Naive thymus-derived CD4-positive, alpha-beta T cell (primary cell): Measurements from ENCODE around the gene PRKN. TPM values are rescaled to one million over a fixed set of nuclear protein-coding genes. Genes with fewer than 3 reads are reported as not detected.

Experiments
- ATAC-seq: fragments of 150-1000 bp; cut with Tn5 transposase; 2 replicates; pipeline ENCODE4 v1.10.0; 2021; ENCODE audit warnings: mild to moderate bottlenecking, moderate library complexity
- CTCF ChIA-PET: fragments of 350-600 bp; sonication (Branson Sonifier 250); formaldehyde crosslinking; loops from one replicate; lab custom pipeline; 2021; ENCODE audit warnings: antibody characterized with exemption; lab: Charles Lee
- POLR2A ChIA-PET: fragments of 350-600 bp; sonication (Branson Sonifier 250); formaldehyde crosslinking; loops from one replicate; lab custom pipeline; 2021; ENCODE audit warnings: antibody characterized with exemption, inconsistent platforms; lab: Charles Lee
- DNase-seq, 9 donors: peaks; one replicate each; pipeline versions ENCODE4 v3.0.0 to v3.0.0-alpha.2; 2020 to 2022; ENCODE audit warnings: mixed read lengths in 1 of 9
- H3K27ac ChIP-seq: one replicate; pipeline ENCODE4 v1.7.0; 2013; ENCODE audit warnings: mild to moderate bottlenecking, low read depth, low read length, moderate library complexity
- H3K27me3 ChIP-seq, 2 donors: one replicate each; pipeline ENCODE4 v1.7.0; 2013; ENCODE audit warnings: low read length in 2 of 2, mild to moderate bottlenecking in 2 of 2, moderate library complexity in 2 of 2; ENCODE audit not compliant: control insufficient read depth in 2 of 2, insufficient read depth in 2 of 2
- H3K36me3 ChIP-seq, 3 experiments: 1 replicate in 2 of 3; 2 replicates in 1 of 3; pipeline ENCODE4 v1.7.0; 2013; ENCODE audit warnings: low read length in 3 of 3, mild to moderate bottlenecking in 3 of 3, moderate library complexity in 1 of 3; ENCODE audit not compliant: insufficient read depth in 3 of 3, control insufficient read depth in 2 of 3
- H3K4me1 ChIP-seq, 2 donors: one replicate each; pipeline ENCODE4 v1.7.0; 2013; ENCODE audit warnings: low read length in 2 of 2, mild to moderate bottlenecking in 2 of 2, moderate library complexity in 1 of 2; ENCODE audit not compliant: control insufficient read depth in 2 of 2, insufficient read depth in 2 of 2
- H3K4me3 ChIP-seq: 2 replicates; pipeline ENCODE4 v1.7.0; 2013; ENCODE audit warnings: mild to moderate bottlenecking, low read length
- H3K9me3 ChIP-seq, 3 experiments: 1 replicate in 2 of 3; 2 replicates in 1 of 3; pipeline ENCODE4 v1.7.0; 2013; ENCODE audit warnings: low read length in 3 of 3; ENCODE audit not compliant: control insufficient read depth in 2 of 3
- H3K27ac Mint-ChIP-seq, 9 donors: one replicate each; pipeline ENCODE4 v1.8.0; 2020 to 2022; ENCODE audit warnings: mixed read lengths in 9 of 9, mild to moderate bottlenecking in 8 of 9, moderate library complexity in 5 of 9, inconsistent platforms in 2 of 9
- H3K27me3 Mint-ChIP-seq, 5 donors: one replicate each; pipeline ENCODE4 v1.8.0; 2021 to 2022; ENCODE audit warnings: mixed read lengths in 5 of 5, mild to moderate bottlenecking in 1 of 5
- H3K36me3 Mint-ChIP-seq, 5 donors: one replicate each; pipeline ENCODE4 v1.8.0; 2020 to 2022; ENCODE audit warnings: mixed read lengths in 5 of 5, mild to moderate bottlenecking in 3 of 5, inconsistent platforms in 1 of 5
- H3K4me1 Mint-ChIP-seq, 7 donors: one replicate each; pipeline ENCODE4 v1.8.0; 2020 to 2022; ENCODE audit warnings: mixed read lengths in 7 of 7, mild to moderate bottlenecking in 3 of 7, inconsistent platforms in 1 of 7
- H3K4me3 Mint-ChIP-seq, 10 donors: one replicate each; pipeline ENCODE4 v1.8.0; 2020 to 2022; ENCODE audit warnings: mild to moderate bottlenecking in 10 of 10, mixed read lengths in 10 of 10, moderate library complexity in 6 of 10, inconsistent platforms in 2 of 10
- H3K9me3 Mint-ChIP-seq, 11 donors: one replicate each; pipeline ENCODE4 v1.8.0; 2020 to 2022; ENCODE audit warnings: mixed read lengths in 11 of 11, mild to moderate bottlenecking in 4 of 11, inconsistent platforms in 1 of 11, moderate library complexity in 1 of 11
- intact Hi-C, 2 donors: fragments of 100-400 bp; cut with micrococcal nuclease; formaldehyde crosslinking; loops; one replicate each; pipeline ENCODE4 v1.15.1; 2023
- polyA plus RNA-seq, 2 donors: library from polyadenylated mRNA; unstranded; fragments of 300-500 nt; fragmentation: Illumina TruSeq; gene quantifications; one replicate each; pipeline ENCODE4 v1.2.3, GENCODE V29; 2021
- total RNA-seq, 6 experiments: library from RNA in 5 of 6; stranded (reverse) in 5 of 6; gene quantifications; 1 replicate in 5 of 6; 2 replicates in 1 of 6; pipeline ENCODE4 v1.2.3 and lab custom pipeline; 2021 to 2026

The PRKN gene
- total and polyA plus RNA-seq, 7 experiments from 2014 or later: 0.44 to 10.3 (median 8.1) TPM

DNA sequence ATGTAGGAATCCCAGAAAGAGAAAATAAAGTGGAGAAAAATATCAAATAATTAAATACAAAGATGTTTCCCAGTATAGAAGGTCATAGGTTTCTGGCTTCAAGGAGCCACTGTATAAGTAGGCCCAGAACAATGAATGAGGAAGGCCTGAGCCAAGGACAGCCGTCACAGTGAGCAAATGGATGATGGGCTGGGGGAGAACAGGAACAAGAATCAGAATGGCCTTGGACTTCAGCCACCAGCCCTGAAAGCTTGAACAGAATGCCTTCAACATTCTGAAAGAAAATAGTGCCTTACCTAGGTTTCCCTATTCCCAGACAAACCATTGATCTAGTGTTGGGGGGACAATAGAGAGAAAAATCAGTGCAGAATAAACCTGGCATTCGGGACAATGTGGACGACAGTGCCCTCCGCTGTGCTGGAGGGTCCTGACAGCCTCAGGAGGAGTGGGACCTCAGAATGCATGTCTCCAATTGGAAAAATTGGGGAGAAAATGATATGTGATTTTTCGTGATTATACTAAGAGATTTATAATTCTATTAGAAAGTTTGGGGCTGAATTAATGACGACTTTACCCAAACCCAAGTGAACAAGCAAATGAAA, 1119.8 kb downstream of the PRKN start:
- CTCF ChIA-PET: no interaction called here
- no peak overlapping the region for H3K27ac ChIP-seq
- Mint-ChIP-seq H3K36me3 (peaks cover 0 to 18% (median 13%) of the 10 kb centered on the region in 5 donors), H3K4me1 (no peaks in the 10 kb centered on the region), H3K4me3 (no peak overlapping the region), H3K27me3 (peaks cover 0 to 4% (median 0%) of the 10 kb centered on the region in 5 donors), H3K9me3 (peaks cover 0 to 22% (median 5%) of the 10 kb centered on the region in 11 donors), H3K27ac (no peak overlapping the region)
- H3K27me3 ChIP-seq: no peaks in the 10 kb centered on the region
- intact Hi-C loops: no loop called here
- no peak for ATAC-seq
- POLR2A ChIA-PET: no interaction called here
- DNase-seq: no peak
- no peaks in the 10 kb centered on the region for H3K9me3 ChIP-seq
- no peaks in the 10 kb centered on the region for H3K4me1 ChIP-seq
- no peak overlapping the region for H3K4me3 ChIP-seq
- no peaks in the 10 kb centered on the region for H3K36me3 ChIP-seq

DNA sequence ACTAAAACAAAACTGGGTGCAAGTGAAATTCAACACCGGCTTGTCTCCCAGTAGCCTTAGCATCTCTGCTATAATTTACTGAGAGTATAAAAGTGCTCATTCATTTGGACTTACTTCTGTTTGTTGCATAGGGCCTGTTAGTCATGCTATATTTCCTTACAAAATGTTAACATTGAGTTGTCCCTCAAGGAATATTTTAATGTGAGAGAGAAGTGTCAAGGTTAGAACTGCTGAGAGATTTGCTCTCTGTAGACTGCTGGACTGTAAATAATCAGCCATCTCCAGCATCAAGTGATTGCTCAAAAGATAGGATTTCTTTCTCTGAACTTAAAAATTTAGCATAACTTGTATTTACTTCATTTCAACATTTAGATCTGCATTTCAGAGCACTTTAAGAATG, 1125.2 kb downstream of the PRKN start:
- POLR2A ChIA-PET: no interaction called here
- intact Hi-C loops: no loop called here
- DNase-seq (no peak), ATAC-seq (no peak)
- Histone ChIP-seq H3K36me3 (no peaks in the 10 kb centered on the region), H3K27ac (no peak overlapping the region), H3K9me3 (no peaks in the 10 kb centered on the region), H3K4me1 (no peaks in the 10 kb centered on the region), H3K4me3 (no peak overlapping the region), H3K27me3 (no peaks in the 10 kb centered on the region)
- H3K4me1 Mint-ChIP-seq: no peaks in the 10 kb centered on the region
- peaks cover 0 to 4% (median 0%) of the 10 kb centered on the region in 5 donors for H3K27me3 Mint-ChIP-seq
- no peak overlapping the region for H3K27ac Mint-ChIP-seq
- no peak overlapping the region for H3K4me3 Mint-ChIP-seq
- peaks cover 0 to 8% (median 2%) of the 10 kb centered on the region in 11 donors for H3K9me3 Mint-ChIP-seq
- H3K36me3 Mint-ChIP-seq: peaks cover 0 to 18% (median 8%) of the 10 kb centered on the region in 5 donors
- CTCF ChIA-PET: no interaction called here

DNA sequence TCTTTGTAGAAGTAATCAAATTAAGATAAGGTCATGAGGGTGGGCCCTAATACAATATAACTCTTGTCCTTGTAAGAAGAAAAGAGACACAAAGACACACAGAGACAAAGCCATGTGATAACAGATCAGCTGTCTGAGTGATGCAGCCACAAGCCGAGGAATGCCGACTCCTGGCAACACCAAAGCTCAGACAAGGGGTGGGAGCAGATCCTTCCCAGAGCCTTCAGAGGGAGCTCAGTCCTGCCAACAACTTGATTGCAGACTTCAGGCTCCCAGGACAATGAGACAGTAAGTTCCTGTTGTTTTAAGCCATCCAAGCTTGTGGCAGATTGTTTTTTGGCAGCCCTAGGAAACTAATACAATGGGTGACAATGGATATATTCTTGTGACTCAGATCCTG, 1128.7 kb downstream of the PRKN start:
- intact Hi-C loops: no loop called here
- Histone ChIP-seq H3K27me3 (no peaks in the 10 kb centered on the region), H3K4me1 (no peaks in the 10 kb centered on the region), H3K4me3 (no peak overlapping the region), H3K27ac (no peak overlapping the region), H3K36me3 (no peaks in the 10 kb centered on the region), H3K9me3 (no peaks in the 10 kb centered on the region)
- peaks cover 0 to 14% (median 3%) of the 10 kb centered on the region in 11 donors for H3K9me3 Mint-ChIP-seq
- CTCF ChIA-PET: no interaction called here
- POLR2A ChIA-PET: no interaction called here
- ATAC-seq (no peak), DNase-seq (no peak)
- no peak overlapping the region for H3K27ac Mint-ChIP-seq
- no peaks in the 10 kb centered on the region for H3K4me1 Mint-ChIP-seq
- no peak overlapping the region for H3K4me3 Mint-ChIP-seq
- peaks cover 0 to 3% (median 0%) of the 10 kb centered on the region in 5 donors for H3K27me3 Mint-ChIP-seq
- H3K36me3 Mint-ChIP-seq: peaks cover 0 to 30% (median 7%) of the 10 kb centered on the region in 5 donors

DNA sequence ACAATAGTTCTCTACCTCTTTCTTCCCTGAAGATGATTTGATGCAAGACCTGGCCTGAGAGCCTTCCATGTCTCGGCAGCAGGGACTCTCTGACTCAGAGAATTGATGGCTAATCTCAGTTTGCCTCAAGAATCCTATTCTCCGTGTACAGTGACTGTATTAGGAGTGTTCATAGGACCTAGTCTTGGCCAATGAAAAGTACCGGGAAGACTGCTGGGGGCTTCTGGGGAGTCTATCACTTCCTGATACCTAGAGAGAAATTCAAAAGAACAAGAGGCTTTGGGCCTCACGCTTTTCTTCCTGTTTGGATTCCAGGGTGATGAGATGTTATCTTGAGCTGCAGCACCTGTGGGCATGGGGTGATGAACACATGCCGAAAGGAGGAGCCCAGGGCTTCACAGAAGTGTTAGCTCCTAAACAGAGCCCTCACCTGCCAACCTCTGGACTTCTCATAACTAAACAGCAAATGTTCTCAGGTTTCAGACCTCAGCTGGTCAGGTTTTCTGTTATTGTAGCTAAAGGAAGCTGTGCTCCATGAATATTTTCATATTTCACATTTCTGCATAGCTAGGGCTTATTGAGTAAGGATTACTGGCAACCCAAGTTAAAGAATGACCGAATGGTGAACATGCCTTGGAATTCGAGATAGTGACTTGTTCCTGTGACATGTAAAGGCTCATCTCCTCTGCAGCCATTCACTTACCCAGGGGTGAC, 1130.6 kb downstream of the PRKN start:
- POLR2A ChIA-PET: no interaction called here
- H3K27me3 ChIP-seq: no peaks in the 10 kb centered on the region
- H3K9me3 ChIP-seq: no peaks in the 10 kb centered on the region
- Mint-ChIP-seq H3K9me3 (peaks cover 0 to 15% (median 4%) of the 10 kb centered on the region in 11 donors), H3K4me1 (no peaks in the 10 kb centered on the region), H3K36me3 (peaks cover 0 to 29% (median 11%) of the 10 kb centered on the region in 5 donors), H3K27ac (no peak overlapping the region), H3K27me3 (peaks cover 0 to 3% (median 0%) of the 10 kb centered on the region in 5 donors), H3K4me3 (no peak overlapping the region)
- no peaks in the 10 kb centered on the region for H3K36me3 ChIP-seq
- CTCF ChIA-PET: no interaction called here
- DNase-seq (no peak), ATAC-seq (no peak)
- no peak overlapping the region for H3K27ac ChIP-seq
- intact Hi-C loops: no loop called here
- no peak overlapping the region for H3K4me3 ChIP-seq
- H3K4me1 ChIP-seq: no peaks in the 10 kb centered on the region

DNA sequence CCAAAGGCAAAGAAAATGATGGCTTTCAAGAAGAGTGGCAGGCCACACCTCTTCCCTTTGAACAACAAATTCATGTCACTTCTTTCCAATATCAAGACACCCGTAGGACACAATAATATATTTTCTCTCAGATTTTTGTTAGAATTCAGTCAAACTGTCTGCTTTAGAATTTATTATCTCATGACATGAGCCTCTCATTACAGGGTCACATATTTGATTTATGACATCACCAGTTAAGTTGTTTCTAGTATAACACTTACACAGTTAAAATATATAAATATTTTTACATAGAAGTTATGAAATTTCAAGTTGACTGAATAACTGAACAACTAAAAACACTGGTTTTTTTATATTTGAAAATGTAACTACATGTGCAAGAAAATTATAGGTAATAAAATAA, 1133.2 kb downstream of the PRKN start:
- intact Hi-C loops: no loop called here
- peaks cover 0 to 3% (median 0%) of the 10 kb centered on the region in 5 donors for H3K27me3 Mint-ChIP-seq
- H3K9me3 Mint-ChIP-seq: peaks cover 0 to 13% (median 3%) of the 10 kb centered on the region in 11 donors
- no peak overlapping the region for H3K4me3 Mint-ChIP-seq
- H3K27ac Mint-ChIP-seq: no peak overlapping the region
- CTCF ChIA-PET: no interaction called here
- no peaks in the 10 kb centered on the region for H3K36me3 ChIP-seq
- no peaks in the 10 kb centered on the region for H3K9me3 ChIP-seq
- POLR2A ChIA-PET: no interaction called here
- no peak overlapping the region for H3K4me3 ChIP-seq
- peaks cover 0 to 26% (median 11%) of the 10 kb centered on the region in 5 donors for H3K36me3 Mint-ChIP-seq
- no peaks in the 10 kb centered on the region for H3K4me1 ChIP-seq
- no peaks in the 10 kb centered on the region for H3K4me1 Mint-ChIP-seq
- H3K27me3 ChIP-seq: no peaks in the 10 kb centered on the region
- H3K27ac ChIP-seq: no peak overlapping the region
- DNase-seq (no peak), ATAC-seq (no peak)

DNA sequence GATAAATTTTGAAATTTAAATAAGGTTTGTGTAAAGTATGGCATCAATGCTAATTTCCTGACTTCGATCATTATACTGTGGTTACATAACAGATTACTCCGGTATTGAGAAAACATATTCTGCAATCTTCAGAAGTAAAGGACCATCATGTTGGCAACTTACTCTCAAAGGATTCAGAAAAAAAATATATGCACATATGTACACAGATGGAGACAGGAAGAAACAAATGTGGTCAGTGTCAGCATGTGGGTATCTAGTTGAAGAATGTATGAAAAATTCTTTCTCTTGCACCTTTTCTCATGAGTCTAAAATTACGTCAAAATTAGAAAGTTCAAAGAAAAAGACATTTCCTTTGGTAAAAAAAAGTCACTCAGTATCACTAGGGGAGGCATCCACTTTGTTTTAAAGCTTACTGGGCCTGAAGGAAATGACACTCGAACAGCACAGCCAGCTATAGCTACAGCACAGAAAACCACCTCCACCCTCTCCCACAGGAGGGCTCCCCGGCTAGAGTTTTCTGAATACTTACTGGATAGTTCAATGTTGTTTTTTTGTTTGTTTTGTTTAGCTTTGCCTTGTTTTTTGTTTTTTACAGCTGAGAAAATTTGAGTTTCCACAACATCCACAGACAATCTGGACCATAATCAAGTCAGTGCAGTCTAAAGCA, 1136.5 kb downstream of the PRKN start:
- Mint-ChIP-seq H3K36me3 (peaks cover 0 to 20% (median 11%) of the 10 kb centered on the region in 5 donors), H3K27me3 (peaks cover 0 to 3% (median 0%) of the 10 kb centered on the region in 5 donors), H3K4me1 (no peaks in the 10 kb centered on the region), H3K4me3 (no peak overlapping the region), H3K27ac (no peak overlapping the region), H3K9me3 (peaks cover 0 to 12% (median 3%) of the 10 kb centered on the region in 11 donors)
- POLR2A ChIA-PET: no interaction called here
- intact Hi-C loops: no loop called here
- Histone ChIP-seq H3K9me3 (no peaks in the 10 kb centered on the region), H3K27me3 (no peaks in the 10 kb centered on the region), H3K27ac (no peak overlapping the region), H3K4me3 (no peak overlapping the region), H3K36me3 (no peaks in the 10 kb centered on the region), H3K4me1 (no peaks in the 10 kb centered on the region)
- DNase-seq (no peak), ATAC-seq (no peak)
- CTCF ChIA-PET: no interaction called here
